GM13976 (cell line): ENCODE results near the gene XXYLT1.

Experiments used
- DNase-seq: peaks from one replicate; pipeline ENCODE4 v3.0.0; 2012; ENCODE audit warnings: low spot score
- in situ Hi-C: fragments of 300-500 bp; cut with MboI; formaldehyde crosslinking; loops from one replicate; pipeline ENCODE4 v1.12.0; 2022; ENCODE audit warnings: low sequenced_read_pairs, mixed read lengths, inconsistent platforms; ENCODE audit not compliant: unreplicated experiment
- TF ChIP-seq, protein P1 (sequence below): IDR thresholded peaks from 2 replicates; pipeline ENCODE4 v1.5.1; 2012; ENCODE audit warnings: borderline replicate concordance, mild to moderate bottlenecking; ENCODE audit not compliant: insufficient read depth; ENCODE audit errors: extremely low read depth, missing control alignments, control extremely low read depth

The XXYLT1 gene

DNA sequence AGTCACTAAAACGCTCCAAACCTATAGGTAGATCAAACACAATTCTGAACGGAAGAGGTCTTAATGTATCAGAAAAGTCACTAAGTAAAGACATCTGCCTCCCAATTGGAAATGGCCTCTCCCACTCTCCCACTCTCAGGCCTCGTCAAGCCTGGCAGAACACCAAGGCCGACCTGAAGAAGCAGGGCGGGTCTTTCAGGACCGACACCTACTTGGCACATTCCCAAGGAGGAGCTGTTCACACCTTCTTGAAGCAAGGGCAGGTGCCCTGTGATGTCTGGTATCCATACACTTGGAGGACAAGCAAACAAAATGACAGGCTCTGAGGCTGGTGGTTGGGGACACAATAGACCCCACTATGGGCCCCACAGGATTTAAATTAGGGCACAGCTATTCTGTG, 30.0 kb downstream of the XXYLT1 start:
- no peak for DNase-seq
- TF ChIP-seq, protein P1, sequence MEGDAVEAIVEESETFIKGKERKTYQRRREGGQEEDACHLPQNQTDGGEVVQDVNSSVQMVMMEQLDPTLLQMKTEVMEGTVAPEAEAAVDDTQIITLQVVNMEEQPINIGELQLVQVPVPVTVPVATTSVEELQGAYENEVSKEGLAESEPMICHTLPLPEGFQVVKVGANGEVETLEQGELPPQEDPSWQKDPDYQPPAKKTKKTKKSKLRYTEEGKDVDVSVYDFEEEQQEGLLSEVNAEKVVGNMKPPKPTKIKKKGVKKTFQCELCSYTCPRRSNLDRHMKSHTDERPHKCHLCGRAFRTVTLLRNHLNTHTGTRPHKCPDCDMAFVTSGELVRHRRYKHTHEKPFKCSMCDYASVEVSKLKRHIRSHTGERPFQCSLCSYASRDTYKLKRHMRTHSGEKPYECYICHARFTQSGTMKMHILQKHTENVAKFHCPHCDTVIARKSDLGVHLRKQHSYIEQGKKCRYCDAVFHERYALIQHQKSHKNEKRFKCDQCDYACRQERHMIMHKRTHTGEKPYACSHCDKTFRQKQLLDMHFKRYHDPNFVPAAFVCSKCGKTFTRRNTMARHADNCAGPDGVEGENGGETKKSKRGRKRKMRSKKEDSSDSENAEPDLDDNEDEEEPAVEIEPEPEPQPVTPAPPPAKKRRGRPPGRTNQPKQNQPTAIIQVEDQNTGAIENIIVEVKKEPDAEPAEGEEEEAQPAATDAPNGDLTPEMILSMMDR, result no peak
- in situ Hi-C loops, result no loop called here

- in situ Hi-C loops, result no loop called here
- TF ChIP-seq, protein P1, result no peak
- no peak for DNase-seq
Measured at GRCh38 chr3:195240171-195240701, 30.7 kb downstream of the XXYLT1 start.

- TF ChIP-seq, protein P1, result no peak
- in situ Hi-C loops, result no loop called here
- no peak for DNase-seq
Measured at GRCh38 chr3:195239121-195239520, 31.8 kb downstream of the XXYLT1 start.

DNA sequence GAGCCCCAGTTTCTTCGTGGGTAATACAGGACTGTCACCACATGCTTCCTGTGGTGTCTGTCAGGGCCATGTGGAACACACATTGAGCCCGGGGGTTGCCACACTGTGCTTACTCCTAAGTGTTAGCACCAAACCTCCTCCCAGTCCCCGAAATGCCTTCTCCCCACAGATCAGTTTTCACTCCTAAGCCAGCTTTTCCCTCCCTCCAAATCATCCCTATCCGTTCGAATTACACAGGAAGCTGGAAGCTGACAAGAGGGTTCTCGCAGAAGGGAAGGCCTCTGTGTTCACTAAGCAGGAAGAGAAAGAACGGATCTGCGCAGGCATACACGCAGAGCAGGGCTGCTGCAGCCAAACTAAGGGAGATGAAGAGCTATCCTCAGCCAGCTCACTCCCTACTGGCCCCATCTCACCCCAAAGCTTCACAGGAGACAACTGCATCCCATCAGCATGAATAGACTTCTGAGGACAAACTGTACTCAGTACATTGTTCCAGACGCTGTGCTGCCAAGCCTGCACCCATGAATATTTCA, 32.3 kb downstream of the XXYLT1 start:
- TF ChIP-seq, protein P1, result no peak
- no peak for DNase-seq
- in situ Hi-C loops, result no loop called here

GRCh38 chr3:195238081-195238571, 32.8 kb downstream of the XXYLT1 start:
- in situ Hi-C loops, result no loop called here
- TF ChIP-seq, protein P1, result no peak
- no peak for DNase-seq

DNA sequence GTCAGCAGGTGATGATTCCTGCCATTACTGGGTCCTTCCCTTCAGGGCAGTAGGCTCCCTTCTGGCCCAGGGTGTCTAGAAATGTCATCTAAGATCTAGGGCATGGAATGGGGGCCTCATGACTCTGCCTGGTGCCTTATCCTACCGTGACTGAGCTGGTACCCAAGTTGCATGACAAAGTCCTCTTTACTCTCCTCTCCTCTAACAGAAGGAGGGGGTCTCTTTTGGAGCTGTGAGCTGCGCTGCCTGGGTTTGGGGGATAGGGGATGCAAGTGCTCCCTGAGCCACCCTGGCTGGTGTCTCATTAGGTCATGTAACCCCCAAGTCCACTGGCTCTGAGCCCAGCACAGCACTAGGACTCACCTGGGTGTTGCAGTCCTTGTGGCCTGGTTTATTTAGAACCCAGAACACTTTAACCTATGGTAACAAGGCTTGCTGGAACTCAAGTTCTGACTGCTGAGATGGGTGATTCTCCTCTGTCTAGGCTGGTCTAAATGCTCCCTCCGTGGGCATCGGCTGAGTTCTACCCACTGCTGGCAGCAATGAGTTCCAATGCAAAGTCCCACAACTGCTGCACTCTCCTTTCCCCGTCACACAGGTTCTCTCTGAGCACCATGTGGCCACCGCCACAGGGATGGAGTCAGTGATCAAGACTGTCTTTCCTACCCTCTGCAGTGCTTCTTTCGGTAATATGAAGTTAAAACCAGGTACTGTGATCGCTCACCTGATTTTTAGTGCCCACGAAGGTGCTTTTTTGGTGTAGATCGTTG, 34.0 kb downstream of the XXYLT1 start:
- in situ Hi-C loops, result no loop called here

More for the DNA sequence above, 34.0 kb downstream of the XXYLT1 start:
- no peak for DNase-seq
- TF ChIP-seq, protein P1, result no peak
